ENCODE measurements around the gene SEBOX.

DNA sequence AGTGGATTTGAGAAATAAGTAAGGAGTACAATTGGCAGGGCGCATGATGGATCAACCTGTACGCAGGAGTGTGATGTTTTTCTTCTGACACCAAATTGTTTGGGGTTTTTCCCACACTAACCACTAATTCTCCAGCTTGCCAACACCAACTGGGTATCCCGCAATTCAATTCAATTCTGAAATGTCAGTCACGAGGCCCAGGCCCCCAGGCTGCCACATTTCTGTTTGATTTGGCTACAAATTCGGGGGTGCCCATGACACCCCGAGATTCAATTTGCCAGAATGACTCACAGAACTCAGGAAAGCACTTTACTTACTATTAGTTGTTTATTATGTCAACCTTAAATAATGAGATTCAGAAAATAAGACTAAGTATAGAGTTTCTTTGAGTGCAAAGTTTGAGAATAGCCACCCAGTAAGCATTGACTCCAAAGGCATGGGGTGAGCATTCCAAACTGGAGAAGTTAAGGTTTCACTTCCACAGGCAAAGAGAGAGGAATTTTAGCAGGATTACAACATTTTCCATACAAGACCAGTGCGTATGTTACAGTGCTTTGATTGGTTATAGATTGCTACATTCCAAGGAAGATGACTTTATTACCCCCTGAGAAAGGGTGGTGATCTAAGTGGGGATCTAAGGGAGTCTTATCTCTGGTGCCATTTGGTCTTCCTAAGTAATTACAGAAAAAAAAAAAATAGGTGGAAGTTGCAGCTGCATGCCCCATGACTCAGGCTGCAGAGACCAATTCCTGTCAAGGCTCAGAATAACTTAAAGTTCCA lies 29.5 kb upstream of the SEBOX start:
- TF ChIP-seq, protein P1, sequence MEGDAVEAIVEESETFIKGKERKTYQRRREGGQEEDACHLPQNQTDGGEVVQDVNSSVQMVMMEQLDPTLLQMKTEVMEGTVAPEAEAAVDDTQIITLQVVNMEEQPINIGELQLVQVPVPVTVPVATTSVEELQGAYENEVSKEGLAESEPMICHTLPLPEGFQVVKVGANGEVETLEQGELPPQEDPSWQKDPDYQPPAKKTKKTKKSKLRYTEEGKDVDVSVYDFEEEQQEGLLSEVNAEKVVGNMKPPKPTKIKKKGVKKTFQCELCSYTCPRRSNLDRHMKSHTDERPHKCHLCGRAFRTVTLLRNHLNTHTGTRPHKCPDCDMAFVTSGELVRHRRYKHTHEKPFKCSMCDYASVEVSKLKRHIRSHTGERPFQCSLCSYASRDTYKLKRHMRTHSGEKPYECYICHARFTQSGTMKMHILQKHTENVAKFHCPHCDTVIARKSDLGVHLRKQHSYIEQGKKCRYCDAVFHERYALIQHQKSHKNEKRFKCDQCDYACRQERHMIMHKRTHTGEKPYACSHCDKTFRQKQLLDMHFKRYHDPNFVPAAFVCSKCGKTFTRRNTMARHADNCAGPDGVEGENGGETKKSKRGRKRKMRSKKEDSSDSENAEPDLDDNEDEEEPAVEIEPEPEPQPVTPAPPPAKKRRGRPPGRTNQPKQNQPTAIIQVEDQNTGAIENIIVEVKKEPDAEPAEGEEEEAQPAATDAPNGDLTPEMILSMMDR (IDR thresholded peaks at IDR 0.05), result no peak
- no peak for TF ChIP-seq POLR2A (IDR thresholded peaks at IDR 0.05)

All from thyroid gland (tissue), 4 donors.